Neural progenitor cell (in vitro differentiated cells): ENCODE results near the gene CRACDL.

Source experiments
- CTCF ChIP-seq: fragments of 200-600 bp; sonication (generic); IDR thresholded peaks from 2 replicates; pipeline ENCODE4 v1.5.1; 2017; ENCODE audit warnings: antibody characterized with exemption, mild to moderate bottlenecking
- EZH2 ChIP-seq: fragments of 200-600 bp; sonication (generic); IDR thresholded peaks from 2 replicates; pipeline ENCODE4 v1.6.1; 2017; ENCODE audit warnings: antibody characterized with exemption, mild to moderate bottlenecking, moderate library complexity

- TF ChIP-seq CTCF (no peak), EZH2 (no peak)
Measured at GRCh38 chr2:98748292-98749065, 187.5 kb downstream of the CRACDL start.
